LoVo (cell line): Measurements from ENCODE around the gene HARBI1.

ENCODE experiments used
- DNase-seq: peaks from one replicate; pipeline ENCODE4 v3.0.0-alpha.2; 2016; ENCODE audit warnings: low spot score

Gene HARBI1

GRCh38 chr11:46633291-46634217 lies 16.5 kb upstream of the HARBI1 start:
- no peak for DNase-seq

- no peak for DNase-seq
Measured at GRCh38 chr11:46632502-46632901, 15.5 kb upstream of the HARBI1 start.

GRCh38 chr11:46631676-46632075 lies 14.6 kb upstream of the HARBI1 start:
- no peak for DNase-seq

GRCh38 chr11:46630237-46630636 lies 13.2 kb upstream of the HARBI1 start:
- no peak for DNase-seq

- DNase-seq: no peak
Measured at GRCh38 chr11:46628961-46629360, 11.9 kb upstream of the HARBI1 start.

GRCh38 chr11:46625406-46625805 lies 8.4 kb upstream of the HARBI1 start:
- DNase-seq: no peak

- no peak for DNase-seq
Measured at GRCh38 chr11:46618837-46619236, 1.8 kb upstream of the HARBI1 start.

GRCh38 chr11:46617972-46618314 lies 916 bp upstream of the HARBI1 start:
- no peak for DNase-seq

- no peak for DNase-seq
Measured at GRCh38 chr11:46616551-46617133, 385 bp downstream of the HARBI1 start.

GRCh38 chr11:46615756-46616155 lies 1.3 kb downstream of the HARBI1 start:
- DNase-seq: no peak

- DNase-seq: no peak
Measured at GRCh38 chr11:46612326-46612725, 4.7 kb downstream of the HARBI1 start.

- DNase-seq: no peak
Measured at GRCh38 chr11:46611526-46612304, 5.3 kb downstream of the HARBI1 start.

- DNase-seq: no peak
Measured at GRCh38 chr11:46609386-46609785, 7.6 kb downstream of the HARBI1 start.

GRCh38 chr11:46607516-46607915 lies 9.5 kb downstream of the HARBI1 start:
- no peak for DNase-seq

GRCh38 chr11:46604796-46605195 lies 12.2 kb downstream of the HARBI1 start:
- DNase-seq: no peak

- DNase-seq: no peak
Measured at GRCh38 chr11:46603704-46604308, 13.2 kb downstream of the HARBI1 start.

- no peak for DNase-seq
Measured at GRCh38 chr11:46601129-46601528, 15.9 kb downstream of the HARBI1 start.

GRCh38 chr11:46600194-46600960 lies 16.6 kb downstream of the HARBI1 start:
- DNase-seq: no peak

- no peak for DNase-seq
Measured at GRCh38 chr11:46599340-46600193, 17.5 kb downstream of the HARBI1 start.

- no peak for DNase-seq
Measured at GRCh38 chr11:46597609-46598219, 19.3 kb downstream of the HARBI1 start.
